HT1080 (cell line): ENCODE data around the gene PCBD2. TPM values are rescaled to one million over a fixed set of nuclear protein-coding genes. Genes with fewer than 3 reads are reported as not detected.
"Not testable (repeated sequence)": the region's sequence is repeated elsewhere in the genome, so short reads cannot be mapped to it uniquely, and the experiment has no call there.

ENCODE experiments used
- DNase-seq: peaks from one replicate; pipeline ENCODE4 v3.0.0-alpha.2; 2015; ENCODE audit warnings: low read depth
- total RNA-seq: library from RNA; depleted of rRNA; stranded (reverse); fragments of >200 nt; shearing (Covaris generic); gene quantifications from 2 replicates; pipeline ENCODE4 v1.2.3, GENCODE V29; 2014

The PCBD2 gene
- total RNA-seq, 1 experiment from 2014 or later, result 9.1 TPM

DNA sequence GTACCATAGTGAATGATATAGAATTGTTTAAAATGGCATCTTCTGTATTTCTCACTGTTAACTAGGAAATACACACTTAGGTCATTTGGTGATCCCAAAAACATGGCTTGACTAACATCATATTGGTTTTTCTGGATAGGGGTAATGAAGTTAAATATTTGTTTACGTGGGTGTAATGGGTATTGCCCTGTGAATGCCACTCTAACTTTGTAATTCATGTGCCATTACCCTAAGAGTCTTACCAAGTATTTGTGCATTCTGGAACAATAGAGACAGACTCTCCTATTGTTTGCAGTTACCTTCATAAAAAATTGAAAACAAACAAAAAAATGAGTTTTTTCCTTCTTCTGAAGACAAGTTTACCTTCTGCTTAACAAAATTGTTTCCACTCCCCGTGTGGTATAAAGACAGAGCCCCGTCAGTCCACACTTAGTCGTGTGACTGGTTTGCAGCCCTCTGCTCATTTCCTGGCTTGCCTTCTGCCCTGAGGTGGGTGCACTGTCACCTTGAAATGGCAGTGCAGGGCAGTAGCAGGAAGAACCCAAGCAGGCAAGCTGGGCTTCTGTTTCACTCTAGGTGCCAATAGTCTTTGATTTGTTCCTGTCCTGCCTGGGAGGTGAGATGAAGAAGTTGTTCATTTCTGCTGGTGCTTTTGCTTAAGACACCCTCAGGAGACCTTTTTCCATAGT, 53.1 kb downstream of the PCBD2 start:
- no peak for DNase-seq

- no peak for DNase-seq
These were observed 53.8 kb downstream of the PCBD2 start for GRCh38 chr5:134958755-134959154.

- no peak for DNase-seq
These were observed 58.2 kb downstream of the PCBD2 start for GRCh38 chr5:134963098-134963497.

DNA sequence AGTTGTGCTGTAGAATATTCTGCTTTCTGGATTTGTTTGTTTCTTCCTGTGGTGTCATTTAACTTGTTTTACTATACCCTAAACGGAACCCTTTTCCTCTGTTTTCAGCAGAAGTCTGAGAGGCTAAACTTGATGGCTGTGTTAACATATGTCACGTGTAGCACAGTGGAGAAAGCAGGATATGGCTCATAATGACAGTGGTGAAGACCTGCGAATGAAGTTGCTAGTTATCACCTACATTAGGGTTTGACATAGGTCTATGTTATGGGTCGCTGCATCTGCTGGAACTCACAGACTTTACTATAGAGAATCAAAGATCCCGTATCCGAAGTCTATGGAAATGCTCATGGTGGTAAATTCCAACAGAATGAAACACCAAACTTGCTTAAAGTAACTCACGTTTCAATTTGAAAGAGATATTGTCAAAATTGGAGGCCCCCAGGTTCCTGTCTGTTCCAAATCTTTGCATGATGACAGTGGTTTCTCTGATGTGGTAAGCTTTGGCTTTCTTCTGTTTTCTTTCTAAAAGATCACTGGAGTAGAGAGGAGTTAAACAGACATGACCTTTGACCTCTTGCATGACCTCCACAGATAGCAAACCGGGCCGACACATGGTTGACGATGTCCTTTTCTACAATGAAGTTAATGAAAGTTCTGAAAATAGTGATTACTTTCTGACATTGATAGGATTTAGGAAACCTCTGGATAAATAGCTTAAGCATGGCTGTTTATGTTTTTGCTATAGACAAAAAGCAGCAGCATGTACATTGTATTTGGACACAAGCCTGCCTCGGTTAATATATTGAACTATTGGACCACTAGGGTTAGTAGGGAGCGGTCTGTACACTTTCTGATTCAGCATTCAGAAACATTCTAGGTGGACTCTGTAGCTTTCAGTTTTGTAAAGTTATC, 59.7 kb downstream of the PCBD2 start:
- DNase-seq, result no peak

DNA sequence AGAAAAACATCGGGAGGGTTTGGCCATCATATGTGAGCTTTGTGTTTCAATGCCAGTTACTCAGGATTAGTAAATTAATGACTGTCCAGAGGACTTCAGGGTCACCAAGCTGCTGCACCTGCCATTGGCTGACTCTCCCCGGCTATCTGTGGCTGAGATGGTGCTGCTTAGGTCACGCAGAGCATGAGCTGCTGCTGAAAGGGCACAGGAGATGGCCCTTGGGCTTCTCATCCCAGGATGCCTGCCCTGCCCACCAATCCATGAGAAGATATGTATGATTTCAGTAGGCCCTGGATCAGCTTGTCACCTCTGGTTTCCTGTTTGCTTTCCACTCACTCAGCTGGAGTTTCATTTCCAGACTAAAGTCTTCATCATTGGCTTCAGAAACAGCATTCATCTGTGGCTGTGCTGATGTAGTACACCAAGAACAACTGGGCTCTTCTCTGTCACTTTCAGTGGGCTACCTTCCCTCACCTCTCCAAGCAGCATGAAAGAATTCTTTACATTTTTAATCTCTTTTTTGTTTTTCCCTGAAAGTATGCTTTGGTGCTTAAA, 60.4 kb downstream of the PCBD2 start:
- no peak for DNase-seq

- DNase-seq, result no peak
These were observed 62.7 kb downstream of the PCBD2 start, which contains the start of gene CATSPER3 for GRCh38 chr5:134967607-134968006. TSS of gene CATSPER3 (plus strand) at chr5:134967907. CDS start at chr5:134967992, 85 bp downstream.

DNA sequence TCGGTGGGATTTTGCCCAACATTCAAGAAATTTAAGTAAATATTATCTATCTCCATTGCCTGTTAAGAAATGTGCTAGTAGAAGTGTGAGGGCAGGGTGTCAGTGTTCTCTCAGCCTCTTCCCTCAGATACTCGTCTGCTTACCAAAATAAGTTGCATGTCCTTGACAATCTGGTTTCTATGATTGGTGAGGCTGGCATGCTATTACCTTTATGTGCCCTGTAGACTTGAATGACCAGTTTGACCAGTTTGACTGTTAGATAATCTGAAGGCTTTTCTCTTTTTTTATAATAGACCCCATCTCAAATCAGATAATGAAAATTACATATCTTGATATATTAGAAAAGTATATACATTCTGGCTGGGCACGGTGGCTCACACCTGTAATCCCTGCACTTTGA, 63.1 kb downstream of the PCBD2 start:
- DNase-seq, result no peak

- DNase-seq, result no peak
These were observed 64.2 kb downstream of the PCBD2 start for GRCh38 chr5:134969166-134969565.

DNA sequence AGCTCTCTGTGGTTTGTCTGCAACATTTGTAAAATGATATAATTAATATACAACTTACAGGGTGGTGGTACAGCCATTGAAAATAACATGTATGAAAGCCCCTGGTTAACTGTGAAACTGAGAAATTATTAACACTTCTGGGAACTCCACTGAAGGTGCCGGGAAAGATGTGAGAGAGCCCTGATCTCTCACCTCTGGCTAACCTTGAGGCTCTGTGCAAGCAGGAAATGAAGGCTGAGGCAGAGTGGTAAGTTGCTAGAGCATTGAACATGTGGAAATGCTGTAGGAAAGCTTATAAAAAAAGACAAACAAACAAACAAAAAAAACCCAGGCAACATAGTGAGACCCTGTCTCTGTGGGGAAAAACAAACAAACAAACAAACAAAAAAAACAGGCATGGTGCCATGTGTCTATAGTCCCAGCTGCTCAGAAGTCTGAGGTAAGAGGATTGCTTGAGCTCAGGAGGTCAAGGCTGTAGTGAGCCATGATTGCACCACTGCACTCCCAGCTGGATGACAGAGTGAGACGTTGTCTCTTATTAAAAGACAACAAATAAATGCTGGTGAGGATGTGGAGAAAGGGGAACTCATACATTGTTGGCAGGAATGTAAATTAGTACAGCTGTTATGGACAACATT, 70.3 kb downstream of the PCBD2 start:
- no peak for DNase-seq

DNA sequence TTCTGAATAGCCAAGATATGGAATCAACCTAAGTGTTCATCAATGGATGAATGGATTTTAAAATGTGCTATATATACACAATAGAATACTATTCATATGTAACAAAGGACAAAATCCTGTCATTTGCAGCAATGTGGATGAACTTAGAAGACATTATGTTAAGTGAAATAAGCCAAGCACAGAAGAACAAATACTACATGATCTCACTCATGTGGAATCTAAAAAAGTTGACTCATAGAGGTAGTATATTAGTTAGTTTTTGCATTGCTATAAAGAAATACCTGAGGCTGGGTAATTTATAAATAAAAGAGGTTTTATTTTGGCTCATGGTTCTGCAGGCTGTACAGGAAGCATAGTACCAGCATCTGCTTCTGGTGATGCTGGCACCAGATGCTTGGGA, 70.9 kb downstream of the PCBD2 start:
- no peak for DNase-seq

DNA sequence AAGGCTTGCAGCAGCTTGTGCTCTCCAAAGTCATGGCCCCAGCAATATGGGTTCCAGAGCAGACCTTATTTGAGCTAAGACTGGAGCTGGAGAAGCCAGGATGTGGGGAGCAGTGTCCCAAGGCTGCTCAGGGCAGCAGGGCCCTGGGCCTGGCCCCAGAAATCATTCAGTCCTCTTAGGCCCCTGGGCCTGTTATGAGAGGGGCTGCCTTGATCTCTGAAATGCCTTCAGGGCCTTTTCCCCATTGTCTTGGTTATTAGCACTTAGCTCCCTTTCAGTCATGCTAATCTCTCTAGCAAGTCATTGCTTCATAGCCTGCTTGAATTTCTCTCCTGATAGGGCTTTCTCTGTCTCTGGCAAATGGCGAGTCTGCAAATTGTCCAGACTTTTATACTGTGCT, 71.9 kb downstream of the PCBD2 start:
- DNase-seq, result no peak

DNA sequence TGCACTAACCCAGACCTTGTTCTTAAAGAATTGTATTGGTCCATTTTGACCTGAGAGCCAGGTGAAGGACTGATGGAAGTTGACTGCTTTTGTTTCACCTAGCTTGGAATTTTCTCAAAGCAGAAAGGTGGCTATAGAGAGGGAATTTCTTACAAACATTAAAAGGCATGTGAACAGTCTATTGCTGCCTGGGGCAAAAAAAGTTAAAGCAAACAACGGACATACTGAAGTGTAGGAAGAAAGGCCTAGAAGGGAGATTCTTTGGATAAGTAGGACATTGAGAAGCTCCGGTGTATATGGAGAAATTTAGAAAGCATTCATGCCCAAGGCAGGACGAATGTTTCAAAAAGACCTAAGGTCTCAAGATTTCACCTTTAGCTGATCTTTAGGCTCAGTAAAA, 74.5 kb downstream of the PCBD2 start:
- no peak for DNase-seq

DNA sequence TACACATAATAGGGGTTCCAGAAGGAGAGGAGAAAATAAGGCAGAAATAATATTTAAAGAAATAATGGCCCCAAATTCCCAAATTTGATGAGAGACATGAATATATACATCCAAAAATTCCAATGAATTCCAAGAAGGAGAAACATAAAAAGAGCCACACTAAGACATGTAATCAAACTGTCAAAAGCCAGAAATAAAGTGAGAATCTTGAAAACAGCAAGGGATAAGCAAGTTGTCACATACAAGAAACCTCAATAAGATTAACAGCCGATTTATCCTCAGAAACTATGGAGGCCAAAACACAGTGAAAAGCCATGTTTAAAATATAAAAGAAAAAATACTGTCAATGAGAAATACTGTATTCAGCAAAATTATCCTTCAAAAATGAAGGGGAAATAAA, 77.3 kb downstream of the PCBD2 start:
- DNase-seq, result no peak

DNA sequence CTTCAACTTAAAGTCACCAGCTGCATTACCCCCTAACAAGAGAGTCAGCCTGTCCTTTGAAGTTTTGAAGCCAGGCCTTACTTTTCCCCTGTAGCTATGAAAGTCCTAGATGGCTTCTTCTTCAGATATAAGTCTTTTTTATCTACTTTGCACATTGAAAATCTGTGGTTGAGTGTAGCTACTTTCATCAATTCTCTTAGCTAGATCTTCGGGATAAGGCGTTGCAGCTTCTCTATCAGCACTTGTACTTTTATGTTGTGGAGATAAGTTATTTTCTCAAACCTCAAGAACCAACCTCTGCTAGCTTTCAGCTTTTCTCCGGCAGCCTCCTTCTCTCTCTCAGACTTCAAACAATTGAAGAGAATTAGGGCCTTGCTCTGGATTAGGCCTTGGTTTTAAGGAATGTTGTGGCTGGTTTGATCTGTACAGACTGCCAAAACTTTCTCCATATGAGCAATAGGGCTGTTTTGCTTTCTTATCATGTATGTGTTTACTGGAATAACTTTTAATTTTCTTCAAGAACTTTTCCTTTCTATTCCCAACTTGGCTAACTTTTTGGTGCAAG, 84.4 kb downstream of the PCBD2 start:
- DNase-seq, result no peak

DNA sequence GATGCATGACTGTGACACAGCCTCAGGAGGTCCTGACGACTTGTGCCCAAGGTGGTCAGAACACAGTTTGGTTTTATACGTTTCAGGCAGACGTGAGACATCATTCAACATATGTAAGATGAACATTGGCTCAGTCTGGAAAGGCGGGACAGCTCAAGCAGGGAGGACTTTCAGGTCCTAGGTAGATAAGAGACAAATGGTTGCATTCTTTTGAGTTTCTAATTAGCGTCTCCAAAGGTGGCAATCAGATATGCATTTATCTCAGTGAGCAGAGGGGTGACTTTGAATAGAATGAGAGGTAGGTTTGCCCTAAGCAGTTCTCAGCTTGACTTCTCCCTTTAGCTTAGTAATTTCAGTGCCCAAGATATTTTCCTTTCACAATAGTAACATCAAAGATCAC, 85.3 kb downstream of the PCBD2 start:
- DNase-seq, result not testable (repeated sequence)

DNA sequence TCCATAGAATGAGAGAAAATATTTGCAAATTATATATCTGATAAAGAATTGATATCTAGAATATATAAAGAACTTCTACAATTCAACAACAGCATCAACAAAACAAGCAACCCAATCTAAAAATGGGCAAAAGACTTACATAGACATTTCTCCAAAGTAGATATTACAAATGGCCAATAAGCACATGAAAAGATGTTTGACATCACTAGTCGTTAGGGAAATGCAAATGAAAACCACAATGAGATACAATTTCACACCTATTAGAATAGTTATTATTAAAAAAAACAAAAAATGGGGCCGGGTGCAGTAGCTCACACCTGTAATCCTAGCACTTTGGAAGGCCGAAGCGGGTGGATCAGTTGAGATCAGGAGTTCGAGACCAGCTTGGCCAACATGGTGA, 87.2 kb downstream of the PCBD2 start:
- DNase-seq, result no peak

- no peak for DNase-seq
These were observed 88.2 kb downstream of the PCBD2 start for GRCh38 chr5:134993161-134993560.

- no peak for DNase-seq
These were observed 89.7 kb downstream of the PCBD2 start for GRCh38 chr5:134994560-134995156.

DNA sequence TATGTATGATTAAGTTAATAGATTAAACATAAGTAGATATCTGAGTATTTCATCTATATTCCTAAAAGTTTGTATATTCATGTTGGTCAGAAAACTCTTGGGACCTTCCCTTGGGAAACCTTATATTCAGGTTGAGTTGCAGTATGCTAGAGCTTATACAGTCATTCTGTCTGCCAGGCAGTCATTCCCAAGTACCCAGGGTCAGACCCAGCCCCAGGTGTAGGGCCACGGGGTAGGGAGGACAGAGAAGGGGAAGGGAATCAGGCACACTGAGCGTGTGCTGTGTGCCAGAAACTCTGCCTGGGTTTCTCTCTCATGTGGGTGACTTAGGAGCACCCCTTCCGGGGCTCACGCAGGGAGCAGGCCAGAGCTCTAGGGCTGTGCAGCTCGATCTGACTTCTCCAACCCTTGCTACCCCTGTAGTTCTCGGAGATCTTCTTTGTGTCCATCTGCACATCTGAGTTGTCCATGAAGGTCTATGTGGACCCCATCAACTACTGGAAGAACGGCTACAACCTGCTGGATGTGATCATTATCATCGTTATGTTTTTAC, 91.0 kb downstream of the PCBD2 start:
- DNase-seq, result no peak

DNA sequence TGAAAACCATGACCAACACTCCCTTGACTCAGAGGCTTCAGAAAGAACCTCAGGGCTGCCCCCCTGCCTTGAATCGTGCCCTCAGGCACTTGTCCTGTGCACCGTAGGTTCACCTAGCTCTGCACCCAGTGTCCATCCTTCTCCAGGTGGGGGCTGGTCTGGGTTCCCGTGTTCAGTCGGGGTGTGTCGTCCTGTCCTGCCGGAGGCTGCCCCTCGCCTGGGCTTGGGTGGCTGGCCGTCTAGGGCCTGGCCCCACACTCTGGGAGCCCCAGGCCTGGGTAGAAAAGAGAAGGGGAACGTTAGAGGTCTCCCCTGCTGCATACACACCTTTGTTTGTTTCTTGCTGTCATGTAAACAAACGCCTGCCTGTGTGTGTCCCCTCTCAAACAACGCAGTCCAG, 92.1 kb downstream of the PCBD2 start:
- no peak for DNase-seq

- not testable (repeated sequence) for DNase-seq
These were observed 93.1 kb downstream of the PCBD2 start for GRCh38 chr5:134998068-134998467.
